Neutrophil (primary cell): ENCODE measurements around the gene ST8SIA1.

ENCODE experiments used
- H3K27ac ChIP-seq: fragments of 200-600 bp; sonication (generic); 2 replicates; pipeline ENCODE4 v1.5.1; 2016; ENCODE audit warnings: mild to moderate bottlenecking, moderate library complexity
- H3K27me3 ChIP-seq: fragments of 200-600 bp; sonication (generic); 2 replicates; pipeline ENCODE4 v1.6.0; 2016; ENCODE audit warnings: mild to moderate bottlenecking
- H3K36me3 ChIP-seq: fragments of 200-600 bp; sonication (generic); 2 replicates; pipeline ENCODE4 v1.5.1; 2017
- H3K4me1 ChIP-seq, 2 experiments: fragments of 200-600 bp in 1 of 2; sonication (generic) in 1 of 2; 1 replicate in 1 of 2; 2 replicates in 1 of 2; pipeline versions ENCODE4 v1.5.1 to v1.6.1; 2013 to 2016; ENCODE audit warnings: low read depth in 1 of 2, low read length in 1 of 2, mild to moderate bottlenecking in 1 of 2, moderate library complexity in 1 of 2; ENCODE audit not compliant: control insufficient read depth in 1 of 2, insufficient read depth in 1 of 2
- H3K4me3 ChIP-seq, 2 experiments: fragments of 200-600 bp in 1 of 2; sonication (generic) in 1 of 2; 1 replicate in 1 of 2; 2 replicates in 1 of 2; pipeline ENCODE4 v1.5.1; 2013 to 2016; ENCODE audit warnings: low read depth in 1 of 2, low read length in 1 of 2, mild to moderate bottlenecking in 1 of 2, moderate library complexity in 1 of 2
- H3K9me3 ChIP-seq: fragments of 200-600 bp; sonication (generic); 2 replicates; pipeline ENCODE4 v1.5.1; 2016
- TF ChIP-seq, protein P1 (sequence below): fragments of 200-600 bp; sonication (generic); IDR thresholded peaks from 2 replicates; pipeline ENCODE4 v1.5.1; 2016; ENCODE audit warnings: antibody characterized with exemption

Gene ST8SIA1

DNA sequence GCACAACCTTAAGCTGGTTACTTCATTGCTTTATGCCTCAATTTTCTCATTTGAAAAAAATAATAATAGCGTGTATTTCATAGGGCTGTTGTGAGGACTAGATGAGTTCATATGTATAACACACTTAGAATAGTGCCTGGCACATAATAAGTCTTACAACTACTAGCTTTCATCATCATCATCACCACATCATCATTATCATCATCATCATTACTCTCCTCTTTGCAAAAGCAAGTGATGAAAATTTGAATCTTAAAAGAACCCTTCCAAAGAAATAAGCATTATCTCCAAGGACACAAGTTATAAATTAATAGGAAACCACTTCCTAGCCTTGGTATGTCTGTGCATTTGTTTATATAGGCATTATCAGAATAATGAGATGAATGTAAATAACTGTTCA is 117.0 kb downstream of the ST8SIA1 start:
- H3K27ac ChIP-seq: no peak overlapping the region
- H3K4me3 ChIP-seq: no peak overlapping the region
- TF ChIP-seq, protein P1, sequence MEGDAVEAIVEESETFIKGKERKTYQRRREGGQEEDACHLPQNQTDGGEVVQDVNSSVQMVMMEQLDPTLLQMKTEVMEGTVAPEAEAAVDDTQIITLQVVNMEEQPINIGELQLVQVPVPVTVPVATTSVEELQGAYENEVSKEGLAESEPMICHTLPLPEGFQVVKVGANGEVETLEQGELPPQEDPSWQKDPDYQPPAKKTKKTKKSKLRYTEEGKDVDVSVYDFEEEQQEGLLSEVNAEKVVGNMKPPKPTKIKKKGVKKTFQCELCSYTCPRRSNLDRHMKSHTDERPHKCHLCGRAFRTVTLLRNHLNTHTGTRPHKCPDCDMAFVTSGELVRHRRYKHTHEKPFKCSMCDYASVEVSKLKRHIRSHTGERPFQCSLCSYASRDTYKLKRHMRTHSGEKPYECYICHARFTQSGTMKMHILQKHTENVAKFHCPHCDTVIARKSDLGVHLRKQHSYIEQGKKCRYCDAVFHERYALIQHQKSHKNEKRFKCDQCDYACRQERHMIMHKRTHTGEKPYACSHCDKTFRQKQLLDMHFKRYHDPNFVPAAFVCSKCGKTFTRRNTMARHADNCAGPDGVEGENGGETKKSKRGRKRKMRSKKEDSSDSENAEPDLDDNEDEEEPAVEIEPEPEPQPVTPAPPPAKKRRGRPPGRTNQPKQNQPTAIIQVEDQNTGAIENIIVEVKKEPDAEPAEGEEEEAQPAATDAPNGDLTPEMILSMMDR: no peak
- H3K27me3 ChIP-seq: no peaks in the 10 kb centered on the region
- H3K9me3 ChIP-seq: no peaks in the 10 kb centered on the region
- H3K4me1 ChIP-seq: no peaks in the 10 kb centered on the region
- no peaks in the 10 kb centered on the region for H3K36me3 ChIP-seq

DNA sequence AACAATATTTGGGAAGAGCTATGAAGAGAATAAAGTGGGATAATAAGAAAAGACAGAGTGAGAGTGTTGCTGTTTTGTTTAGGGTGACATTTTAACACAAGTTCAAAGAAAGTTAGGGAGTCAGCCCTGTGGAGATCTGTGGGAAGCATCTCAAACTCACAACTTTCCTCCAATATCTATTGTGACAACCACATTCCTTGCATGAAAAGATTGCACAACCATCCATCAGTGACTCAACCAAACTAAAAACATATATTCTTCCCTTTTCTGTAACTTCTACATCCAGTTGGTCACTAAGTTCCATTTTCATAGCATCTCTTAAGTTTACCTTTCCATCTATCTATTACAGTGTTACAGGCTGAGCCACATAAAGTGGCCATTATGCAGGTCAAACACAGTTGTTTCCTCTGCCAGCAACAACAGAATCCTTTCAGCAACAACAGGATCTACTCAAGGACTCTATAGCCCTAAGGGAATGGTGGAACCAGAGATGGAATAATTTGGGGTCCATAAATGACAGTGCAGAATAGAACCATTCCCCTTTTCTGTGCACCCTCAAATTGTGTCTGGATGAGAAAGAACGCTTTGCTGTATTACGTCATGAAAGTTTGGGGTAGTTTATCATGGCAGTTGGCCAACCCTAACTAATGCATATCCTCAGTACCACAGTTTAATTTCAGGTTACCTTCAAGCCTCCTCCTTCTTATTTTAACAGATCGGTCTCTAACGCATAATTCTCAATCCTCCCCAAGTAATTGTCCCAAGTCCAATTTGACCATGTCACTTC is 118.8 kb downstream of the ST8SIA1 start:
- Histone ChIP-seq H3K27me3 (no peaks in the 10 kb centered on the region), H3K36me3 (no peaks in the 10 kb centered on the region), H3K27ac (no peak overlapping the region), H3K4me1 (no peaks in the 10 kb centered on the region), H3K4me3 (no peak overlapping the region), H3K9me3 (no peaks in the 10 kb centered on the region)
- TF ChIP-seq, protein P1: no peak

DNA sequence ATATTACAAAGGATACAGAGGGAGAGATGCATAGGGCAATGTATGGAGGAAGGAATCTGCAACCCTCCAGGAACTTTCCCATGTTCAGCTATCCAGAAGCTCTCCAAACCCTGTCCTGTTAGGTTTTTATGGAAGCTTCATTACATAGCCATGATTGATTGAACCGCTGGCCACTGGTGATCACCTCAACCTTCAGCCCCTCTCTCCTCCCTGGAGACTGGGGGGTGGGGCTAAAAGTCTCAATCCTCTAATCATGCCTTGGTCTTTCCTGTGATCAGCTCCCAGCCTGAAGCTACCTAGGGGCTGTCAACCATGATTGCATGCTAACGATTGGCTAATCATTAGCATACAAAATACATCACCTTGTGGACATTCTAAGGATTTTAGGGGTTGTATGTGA is 123.4 kb downstream of the ST8SIA1 start:
- TF ChIP-seq, protein P1: no peak
- no peaks in the 10 kb centered on the region for H3K36me3 ChIP-seq

DNA sequence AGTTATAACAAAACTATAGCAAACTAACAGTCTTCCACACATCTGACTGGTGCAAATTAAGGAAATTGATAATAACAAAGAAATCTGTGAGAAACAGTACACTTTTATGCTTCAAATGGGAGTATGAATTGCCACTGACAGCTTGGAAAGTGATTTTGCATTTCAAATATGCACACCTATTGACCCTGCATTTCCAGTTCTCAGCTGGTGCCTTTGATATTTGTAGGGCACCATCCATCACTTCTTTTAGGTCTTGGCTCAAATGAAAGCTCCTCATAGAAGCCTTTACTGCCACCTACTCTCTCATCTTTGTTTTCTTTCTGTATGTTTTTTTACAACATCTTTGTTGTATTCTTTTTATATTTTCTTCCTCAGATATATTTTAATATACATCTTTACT is 125.1 kb downstream of the ST8SIA1 start:
- no peak overlapping the region for H3K4me3 ChIP-seq
- H3K36me3 ChIP-seq: no peaks in the 10 kb centered on the region
- H3K27ac ChIP-seq: no peak overlapping the region
- H3K9me3 ChIP-seq: no peaks in the 10 kb centered on the region
- TF ChIP-seq, protein P1: no peak
- no peaks in the 10 kb centered on the region for H3K4me1 ChIP-seq
- no peaks in the 10 kb centered on the region for H3K27me3 ChIP-seq

More for the DNA sequence above, 123.4 kb downstream of the ST8SIA1 start:
- H3K9me3 ChIP-seq: no peaks in the 10 kb centered on the region
- no peaks in the 10 kb centered on the region for H3K27me3 ChIP-seq
- no peak overlapping the region for H3K4me3 ChIP-seq
- H3K27ac ChIP-seq: no peak overlapping the region
- no peaks in the 10 kb centered on the region for H3K4me1 ChIP-seq

DNA sequence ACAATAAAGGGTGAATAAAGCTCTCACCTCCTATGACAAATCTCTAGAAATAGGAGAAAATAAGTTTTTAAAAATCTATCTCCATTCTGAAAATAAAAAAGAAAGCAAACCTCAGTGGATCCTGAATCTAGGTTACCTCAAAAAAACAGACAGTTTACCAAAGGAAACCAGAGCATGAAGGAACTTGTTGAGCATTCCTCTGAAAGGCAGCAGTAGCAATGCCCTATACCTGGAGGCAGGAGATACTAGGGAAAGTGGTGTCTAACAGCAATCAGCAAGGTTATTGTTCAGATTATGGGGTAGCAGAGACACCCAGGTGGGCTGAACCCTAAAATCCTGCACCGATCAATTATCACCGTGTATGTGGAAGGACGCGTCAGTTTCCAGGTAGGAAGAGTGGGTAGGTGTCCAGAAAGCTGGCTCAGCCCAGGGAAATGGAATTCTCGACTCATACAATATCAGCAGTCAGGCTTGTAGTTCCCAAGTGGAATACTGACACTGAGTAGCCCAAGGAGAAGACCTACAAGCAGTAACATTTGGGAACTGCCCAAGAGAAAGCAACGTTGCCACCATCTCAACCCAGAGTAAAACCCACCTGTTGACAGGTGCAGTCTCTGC is 128.3 kb downstream of the ST8SIA1 start:
- H3K27ac ChIP-seq: no peak overlapping the region
- H3K36me3 ChIP-seq: no peaks in the 10 kb centered on the region
- no peaks in the 10 kb centered on the region for H3K9me3 ChIP-seq
- H3K4me3 ChIP-seq: no peak overlapping the region
- no peaks in the 10 kb centered on the region for H3K4me1 ChIP-seq
- H3K27me3 ChIP-seq: no peaks in the 10 kb centered on the region
- TF ChIP-seq, protein P1: no peak
